HG02798 (cell line): ENCODE measurements around the gene NEGR1.

Experiments
- ATAC-seq: cut with Tn5 transposase; IDR thresholded peaks from one replicate; pipeline ENCODE4 v1.9.1; 2021; ENCODE audit warnings: mild to moderate bottlenecking; ENCODE audit not compliant: unreplicated experiment, poor library complexity

The NEGR1 gene

DNA sequence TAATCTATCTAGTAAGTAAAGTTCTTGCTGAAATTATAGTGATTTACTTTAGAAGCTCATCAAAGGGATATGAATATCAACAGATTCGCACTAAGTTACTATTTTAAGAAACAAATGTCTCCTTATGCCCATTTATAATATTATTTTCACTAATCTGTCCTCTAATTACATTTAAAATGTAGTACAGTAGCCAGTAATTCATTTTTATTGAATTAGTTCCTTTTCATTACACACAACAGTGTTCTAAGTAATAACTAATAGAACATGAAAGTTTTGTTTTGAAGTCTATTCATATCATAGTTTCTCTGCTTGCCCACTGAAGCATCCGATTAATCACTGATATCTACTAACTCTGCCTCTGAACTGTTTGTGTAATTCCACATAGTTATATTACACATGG lies 225.8 kb downstream of the NEGR1 start:
- ATAC-seq, result no peak

DNA sequence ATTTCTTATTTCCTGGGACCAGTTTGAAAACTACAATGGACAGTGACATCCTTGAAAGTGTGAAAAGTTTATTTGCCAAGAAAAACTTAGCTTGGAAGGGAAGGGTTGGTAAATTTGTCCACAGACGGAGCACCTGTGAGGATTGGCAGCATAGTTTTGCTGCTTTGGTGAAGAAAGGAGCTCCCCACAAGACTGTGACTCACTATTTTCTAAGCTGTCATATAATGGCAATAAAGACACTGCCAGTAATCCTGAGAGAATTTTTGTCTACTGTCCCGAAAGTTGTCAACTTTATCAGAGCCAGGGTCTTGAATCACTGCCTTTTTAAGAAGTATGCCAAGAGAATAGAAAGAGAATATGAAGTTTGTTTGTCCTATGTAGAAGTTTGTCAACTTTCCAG lies 230.8 kb downstream of the NEGR1 start:
- ATAC-seq, result no peak

GRCh38 chr1:72050551-72050950 lies 231.8 kb downstream of the NEGR1 start:
- no peak for ATAC-seq

GRCh38 chr1:72037745-72038343 lies 244.5 kb downstream of the NEGR1 start:
- peak; percentile 75 for ATAC-seq

DNA sequence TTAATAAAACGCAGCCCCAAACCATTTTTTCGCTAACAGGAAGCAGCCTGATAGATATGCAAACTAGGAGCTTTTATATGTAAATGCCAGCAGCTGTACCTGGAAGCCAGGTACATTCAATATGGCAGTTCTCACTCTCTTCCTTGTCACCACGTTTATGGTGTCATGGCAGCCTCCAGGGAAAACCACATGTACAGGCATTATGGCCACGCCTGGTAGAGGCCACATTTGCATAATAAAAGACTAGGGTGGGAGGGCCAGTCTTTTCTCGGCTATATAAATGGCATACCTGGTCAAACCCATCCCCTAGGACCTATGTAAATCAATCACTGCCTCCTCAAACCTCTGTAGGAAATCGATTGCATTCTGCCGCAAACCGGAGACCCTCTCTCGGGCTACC lies 247.5 kb downstream of the NEGR1 start:
- ATAC-seq, result no peak

GRCh38 chr1:72023063-72023930 lies 259.0 kb downstream of the NEGR1 start:
- ATAC-seq, result no peak

- no peak for ATAC-seq
Observed at GRCh38 chr1:72018562-72018961, 263.8 kb downstream of the NEGR1 start.

DNA sequence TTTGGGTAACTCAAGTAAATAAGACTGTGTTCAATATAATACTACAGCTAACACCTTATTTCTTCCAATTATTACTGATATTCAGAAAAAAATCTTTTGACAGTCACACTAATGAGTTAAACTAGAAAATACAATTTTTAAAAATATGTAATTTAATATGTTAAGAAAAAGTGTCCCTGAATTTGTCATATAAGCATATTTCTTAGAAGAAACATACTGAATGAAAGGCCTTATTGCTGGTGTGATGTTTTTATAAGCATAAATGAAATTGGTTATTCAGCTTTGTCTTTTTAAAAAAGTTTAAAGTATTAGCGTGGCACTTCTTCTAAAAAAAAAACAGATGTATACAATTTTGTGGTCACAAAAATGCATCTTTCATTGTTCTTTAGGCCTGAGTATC lies 267.3 kb downstream of the NEGR1 start:
- ATAC-seq, result no peak

- no peak for ATAC-seq
Observed at GRCh38 chr1:72013161-72013560, 269.2 kb downstream of the NEGR1 start.

DNA sequence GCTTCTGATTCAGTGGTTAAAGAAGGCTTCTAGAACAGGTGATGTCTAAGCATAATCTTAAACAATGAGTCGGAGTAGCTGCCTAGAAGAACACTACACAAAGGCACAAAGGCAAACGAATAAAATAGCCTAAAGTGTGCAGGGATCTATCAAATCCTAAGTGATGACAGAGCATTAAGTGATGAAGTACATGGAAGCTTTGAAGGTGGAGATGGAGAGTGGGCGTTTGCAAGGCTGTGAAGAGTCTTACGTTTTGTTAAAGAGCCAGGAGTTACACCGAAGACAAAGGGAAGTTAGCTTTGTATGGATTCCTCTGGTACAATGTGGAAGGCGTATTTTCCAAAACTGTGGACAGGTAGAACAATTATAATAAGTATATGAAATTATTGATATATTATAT lies 270.6 kb downstream of the NEGR1 start:
- ATAC-seq, result no peak

DNA sequence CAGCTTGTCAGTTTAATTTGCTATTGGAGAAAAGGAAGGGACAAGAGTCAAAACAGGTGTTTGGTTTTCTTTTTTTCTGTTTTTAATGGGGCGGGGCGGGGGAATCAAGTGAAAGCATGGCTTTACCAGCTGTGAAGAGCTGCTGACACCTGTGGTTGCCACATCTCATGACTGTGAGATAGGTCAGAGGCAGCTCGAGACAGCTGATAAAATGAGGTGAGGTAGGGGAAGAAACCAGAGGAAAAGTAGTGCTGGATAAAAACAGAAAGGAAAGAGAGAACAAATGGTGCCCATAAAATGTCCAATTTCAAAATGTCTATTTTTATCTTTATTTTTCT lies 272.3 kb downstream of the NEGR1 start:
- ATAC-seq, result no peak

DNA sequence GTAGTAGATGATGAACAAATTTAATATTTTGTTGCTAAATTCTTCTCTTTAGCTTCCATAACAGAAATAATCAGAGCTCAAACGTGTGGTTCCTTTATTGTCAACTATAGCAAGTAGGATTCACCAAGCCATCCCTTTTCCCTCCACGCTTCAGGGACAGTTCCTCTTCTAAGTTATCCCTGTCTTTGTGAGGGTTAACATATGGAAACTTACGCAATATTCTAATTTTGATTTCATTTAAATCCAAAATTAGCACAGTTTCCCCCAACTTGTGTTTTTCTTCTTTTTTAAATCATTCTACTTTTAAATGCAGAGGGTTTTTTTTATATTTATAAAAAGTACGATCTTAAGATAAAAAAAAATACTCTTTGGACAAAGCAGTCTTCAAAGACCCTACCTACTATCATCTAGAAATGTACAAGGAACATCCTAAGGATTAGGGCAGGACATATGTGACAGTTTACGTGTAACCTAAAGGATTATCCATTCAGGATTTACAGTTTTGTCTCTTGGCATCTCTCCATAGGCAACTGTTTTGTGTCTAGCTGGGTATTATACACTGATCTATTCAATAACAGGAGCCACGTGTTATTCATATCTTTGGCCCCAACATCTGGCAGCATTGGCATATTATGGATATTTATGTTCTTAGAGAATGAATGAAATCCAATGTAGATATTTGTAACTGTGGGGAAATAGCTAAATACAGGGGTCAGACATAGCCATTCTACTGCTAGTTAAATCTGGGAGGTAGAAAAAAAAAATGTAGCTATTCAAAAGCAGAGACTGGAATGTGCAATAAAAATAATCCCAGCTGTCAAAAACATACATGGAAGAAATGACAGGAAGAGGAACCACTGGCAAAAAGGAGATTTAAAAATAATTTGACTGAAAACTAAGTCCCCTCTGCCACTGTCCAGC lies 272.9 kb downstream of the NEGR1 start:
- no peak for ATAC-seq

DNA sequence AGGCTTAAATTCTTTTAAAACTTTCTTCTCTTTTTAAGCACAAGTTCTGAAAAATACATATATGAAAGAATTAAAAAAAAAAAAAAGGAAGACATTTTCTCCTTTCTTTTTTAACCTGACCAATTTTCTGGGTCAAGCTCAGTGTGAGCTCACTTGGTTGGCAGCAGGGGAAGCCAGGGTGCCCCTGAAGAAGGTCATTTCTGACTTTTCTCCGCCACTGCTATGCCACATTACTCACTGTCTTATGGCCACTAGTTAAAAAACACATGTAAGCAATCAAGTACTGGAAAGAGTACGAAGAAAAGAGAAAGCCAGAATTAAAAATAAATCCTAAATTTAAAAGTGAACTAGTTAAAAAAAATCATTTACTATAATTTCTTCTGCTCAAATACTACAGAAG lies 275.0 kb downstream of the NEGR1 start:
- ATAC-seq, result no peak

GRCh38 chr1:72006092-72006491 lies 276.2 kb downstream of the NEGR1 start:
- ATAC-seq, result no peak

GRCh38 chr1:72003092-72003491 lies 279.2 kb downstream of the NEGR1 start:
- ATAC-seq, result no peak

DNA sequence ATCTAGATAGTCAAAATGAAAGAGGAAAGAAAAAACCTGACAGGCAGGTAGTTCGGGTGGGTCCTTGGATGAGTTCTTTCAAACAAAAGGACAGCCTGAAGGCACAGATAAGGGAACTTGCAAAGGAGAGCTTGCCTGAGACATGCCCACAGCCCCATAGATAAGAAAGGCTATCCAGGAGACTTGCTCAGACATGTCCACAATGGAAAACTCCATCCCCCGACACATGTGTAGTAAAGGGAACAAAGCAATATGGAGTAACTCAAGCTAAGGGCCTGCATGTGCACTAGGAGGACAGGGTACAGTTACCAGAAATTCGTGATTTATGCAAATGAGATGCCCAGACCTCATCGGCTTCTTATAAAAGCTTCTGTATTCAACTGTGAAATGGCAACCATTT lies 281.5 kb downstream of the NEGR1 start:
- no peak for ATAC-seq

- no peak for ATAC-seq
Observed at GRCh38 chr1:71994646-71995045, 287.7 kb downstream of the NEGR1 start.

DNA sequence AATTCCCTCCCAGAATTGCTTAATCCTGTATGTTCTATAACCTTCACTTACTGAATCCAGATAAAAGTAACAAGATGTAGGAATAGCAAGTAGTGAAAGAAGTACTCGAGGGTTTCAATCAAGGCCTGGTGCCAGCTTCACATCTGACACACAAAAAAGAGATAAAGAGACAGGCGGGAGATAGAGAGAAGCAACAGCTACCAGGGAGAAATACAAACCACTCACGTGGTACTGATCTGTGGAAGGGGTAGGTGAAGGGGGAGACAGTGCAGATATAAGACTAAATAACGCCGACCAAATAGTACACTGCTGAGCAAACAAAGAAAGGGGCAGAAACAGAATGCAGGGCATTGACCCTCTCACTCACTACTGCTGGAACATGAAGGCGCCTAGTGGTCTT lies 295.2 kb downstream of the NEGR1 start:
- no peak for ATAC-seq

DNA sequence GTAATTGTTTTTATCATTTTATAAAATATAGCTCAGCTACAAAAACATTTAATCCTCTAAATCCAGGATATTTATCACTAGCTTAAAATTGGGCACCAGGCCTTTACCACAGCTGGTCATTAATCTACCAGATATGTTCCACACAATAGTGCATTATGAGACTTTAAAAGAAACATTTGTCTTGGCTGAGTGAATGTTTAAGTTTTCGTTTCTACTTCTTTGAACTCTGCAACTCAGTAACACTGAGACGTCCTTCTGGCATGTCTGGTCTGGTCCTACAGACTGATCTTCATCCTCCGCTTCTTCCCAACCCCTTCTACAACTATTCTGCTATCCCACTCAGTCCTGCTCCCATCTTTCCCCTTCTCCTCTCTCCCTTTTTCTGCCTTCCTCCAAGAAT lies 296.2 kb downstream of the NEGR1 start:
- ATAC-seq, result no peak

GRCh38 chr1:71980556-71980955 lies 301.8 kb downstream of the NEGR1 start:
- ATAC-seq, result no peak

- no peak for ATAC-seq
Observed at GRCh38 chr1:71979882-71980281, 302.5 kb downstream of the NEGR1 start.
